Tibial artery (tissue), 4 donors: Measurements from ENCODE around the gene MYBL2.

Source experiments
- DNase-seq, 2 donors: peaks; one replicate each; pipeline ENCODE4 v3.0.0-alpha.2; 2019
- H3K27ac ChIP-seq, 2 donors: fragments of 200-600 bp; sonication (generic) in 1 of 2; 1 replicate in 1 of 2; 2 replicates in 1 of 2; pipeline ENCODE4 v1.5.1; 2018 to 2019; ENCODE audit warnings: mild to moderate bottlenecking in 1 of 2
- H3K27me3 ChIP-seq, 2 donors: fragments of 200-600 bp; sonication (generic) in 1 of 2; one replicate each; pipeline versions ENCODE4 v1.5.1 to v1.6.0; 2016 to 2019
- H3K36me3 ChIP-seq, 3 donors: fragments of 200-600 bp; sonication (generic) in 2 of 3; one replicate each; pipeline ENCODE4 v1.5.1; 2016 to 2019; ENCODE audit warnings: mild to moderate bottlenecking in 2 of 3
- H3K4me1 ChIP-seq, 4 donors: fragments of 200-600 bp; sonication (generic) in 2 of 4; 1 replicate in 3 of 4; 2 replicates in 1 of 4; pipeline ENCODE4 v1.5.1; 2016 to 2019
- H3K4me3 ChIP-seq, 2 donors: fragments of 200-600 bp; sonication (generic) in 1 of 2; 1 replicate in 1 of 2; 2 replicates in 1 of 2; pipeline ENCODE4 v1.5.1; 2018 to 2019; ENCODE audit warnings: mild to moderate bottlenecking in 2 of 2
- H3K9me3 ChIP-seq, 3 donors: fragments of 200-600 bp; sonication (generic) in 1 of 3; one replicate each; pipeline ENCODE4 v1.5.1; 2016 to 2019
- CTCF ChIP-seq, 2 experiments: fragments of 200-600 bp in 1 of 2; fragments of 450-650 bp in 1 of 2; IDR thresholded peaks; one replicate each; pipeline ENCODE4 v1.5.1; 2017 to 2019; ENCODE audit warnings: antibody characterized with exemption in 2 of 2, mild to moderate bottlenecking in 1 of 2, moderate library complexity in 1 of 2
- intact Hi-C: fragments of 100-400 bp; cut with DNase I; formaldehyde crosslinking; loops from one replicate; pipeline ENCODE4 v1.15.0; 2023; ENCODE audit warnings: low total_unique reads

MYBL2 gene

GRCh38 chr20:43680981-43681380 is 14.1 kb downstream of the MYBL2 start:
- DNase-seq, result no peak
- no peak overlapping the region for H3K27ac ChIP-seq
- H3K27me3 ChIP-seq, result no peaks in the 10 kb centered on the region
- no peaks in the 10 kb centered on the region for H3K4me1 ChIP-seq
- no peaks in the 10 kb centered on the region for H3K36me3 ChIP-seq
- TF ChIP-seq CTCF (IDR thresholded peaks at IDR 0.05), result no peak
- intact Hi-C loops, result no loop called here
- no peak overlapping the region for H3K4me3 ChIP-seq
- H3K9me3 ChIP-seq, result no peaks in the 10 kb centered on the region

DNA sequence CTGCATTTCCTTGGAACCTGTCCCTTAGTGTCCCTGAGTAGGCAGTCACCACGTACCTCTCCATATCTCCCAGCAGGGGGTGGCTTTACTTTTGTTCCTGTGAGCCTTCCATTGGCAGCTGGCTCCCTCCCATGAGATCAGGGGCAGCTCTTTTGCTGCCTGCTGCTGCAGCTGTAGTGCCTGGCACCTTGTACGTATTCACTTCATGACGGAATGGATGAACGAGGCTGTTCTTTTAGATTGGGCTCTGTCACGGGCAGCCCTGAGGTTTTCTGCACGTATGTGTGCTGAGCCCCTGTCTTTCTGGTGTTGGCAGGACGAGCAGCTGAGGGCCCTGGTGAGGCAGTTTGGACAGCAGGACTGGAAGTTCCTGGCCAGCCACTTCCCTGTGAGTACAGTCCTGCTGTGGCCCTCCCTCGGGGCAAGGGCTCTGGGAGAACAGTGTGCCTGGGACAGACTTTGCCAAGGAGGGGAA is 14.6 kb downstream of the MYBL2 start:
- intact Hi-C loops, result no loop called here
- Histone ChIP-seq H3K9me3 (no peaks in the 10 kb centered on the region), H3K27me3 (no peaks in the 10 kb centered on the region), H3K27ac (no peak overlapping the region), H3K4me3 (no peak overlapping the region), H3K4me1 (no peaks in the 10 kb centered on the region), H3K36me3 (no peaks in the 10 kb centered on the region)
- no peak for TF ChIP-seq CTCF (IDR thresholded peaks at IDR 0.05)
- DNase-seq, result no peak

DNA sequence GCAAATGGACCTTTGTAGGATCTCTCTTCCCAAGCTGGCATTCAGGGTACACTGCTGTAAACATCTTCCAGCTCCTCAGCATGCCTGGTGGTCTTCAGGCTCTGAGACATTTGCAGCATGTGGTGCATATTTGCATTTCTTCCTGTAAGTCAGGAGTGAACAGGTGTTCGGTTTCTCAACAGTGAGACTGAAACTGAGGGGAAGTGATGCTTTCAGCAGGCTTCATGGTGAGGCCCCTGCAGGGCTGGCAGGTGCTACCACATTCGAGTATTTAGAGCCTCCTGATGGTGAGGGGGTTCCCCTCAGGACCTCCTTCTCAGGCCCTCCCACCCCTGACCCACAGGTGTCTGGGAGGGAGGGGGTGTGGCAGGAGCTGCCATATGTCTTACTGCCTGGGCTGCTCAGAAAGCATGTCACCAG is 15.1 kb downstream of the MYBL2 start:
- Histone ChIP-seq H3K4me3 (no peak overlapping the region), H3K27me3 (no peaks in the 10 kb centered on the region), H3K9me3 (no peaks in the 10 kb centered on the region), H3K27ac (no peak overlapping the region), H3K4me1 (no peaks in the 10 kb centered on the region), H3K36me3 (no peaks in the 10 kb centered on the region)
- intact Hi-C loops, result no loop called here
- no peak for TF ChIP-seq CTCF (IDR thresholded peaks at IDR 0.05)
- DNase-seq, result no peak

DNA sequence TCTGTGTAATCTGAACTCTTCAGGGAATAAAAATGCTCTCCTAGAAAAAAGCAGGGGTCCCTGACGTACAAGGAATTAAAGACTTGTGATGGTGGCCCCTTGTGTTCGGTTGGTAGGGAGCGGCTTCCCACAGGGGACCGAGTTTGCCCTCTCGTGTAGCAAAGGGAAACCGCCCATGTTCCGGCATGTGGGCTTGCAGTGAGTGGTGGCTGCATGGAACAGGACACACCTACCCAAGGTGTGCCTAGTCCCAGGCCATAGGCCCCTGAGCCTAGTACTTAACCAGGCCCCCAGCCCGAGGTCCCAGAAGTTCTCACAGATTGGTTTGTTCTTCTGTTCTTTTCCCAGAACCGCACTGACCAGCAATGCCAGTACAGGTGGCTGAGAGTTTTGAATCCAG is 15.5 kb downstream of the MYBL2 start:
- DNase-seq, result no peak
- no peaks in the 10 kb centered on the region for H3K9me3 ChIP-seq
- H3K27ac ChIP-seq, result no peak overlapping the region

GRCh38 chr20:43686820-43687219 is 19.9 kb downstream of the MYBL2 start:
- intact Hi-C loops, result no loop called here
- no peak for TF ChIP-seq CTCF (IDR thresholded peaks at IDR 0.05)
- Histone ChIP-seq H3K4me1 (no peaks in the 10 kb centered on the region), H3K9me3 (no peaks in the 10 kb centered on the region), H3K36me3 (no peaks in the 10 kb centered on the region), H3K4me3 (no peak overlapping the region), H3K27me3 (no peaks in the 10 kb centered on the region), H3K27ac (no peak overlapping the region)
- no peak for DNase-seq

More for the DNA sequence above, 15.5 kb downstream of the MYBL2 start:
- H3K36me3 ChIP-seq, result no peaks in the 10 kb centered on the region
- TF ChIP-seq CTCF (IDR thresholded peaks at IDR 0.05), result no peak
- intact Hi-C loops, result no loop called here
- no peaks in the 10 kb centered on the region for H3K4me1 ChIP-seq
- H3K27me3 ChIP-seq, result no peaks in the 10 kb centered on the region
- no peak overlapping the region for H3K4me3 ChIP-seq

DNA sequence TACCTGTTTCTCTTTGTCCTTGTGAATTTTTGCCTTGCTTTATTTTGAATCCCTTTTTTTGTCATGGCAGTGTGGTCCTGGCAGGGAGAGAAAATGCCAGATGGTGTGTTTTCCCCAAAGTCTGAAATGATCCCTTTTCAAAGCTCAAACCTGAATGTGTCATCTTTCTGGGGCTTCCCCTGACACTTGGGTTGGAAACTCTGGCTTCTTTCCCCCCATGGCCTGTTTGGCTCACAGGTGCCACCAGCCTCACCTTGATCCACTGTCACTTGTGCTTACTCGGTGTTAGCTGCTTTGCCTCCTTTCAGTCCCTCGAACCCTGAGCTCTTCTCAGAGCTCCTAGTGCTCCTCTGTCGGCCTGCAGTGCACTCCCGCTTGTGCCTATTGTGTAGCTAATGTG is 22.3 kb downstream of the MYBL2 start:
- intact Hi-C loops, result no loop called here
- H3K27ac ChIP-seq, result no peak overlapping the region
- H3K9me3 ChIP-seq, result no peaks in the 10 kb centered on the region
- H3K4me1 ChIP-seq, result no peaks in the 10 kb centered on the region
- no peak overlapping the region for H3K4me3 ChIP-seq
- no peak for TF ChIP-seq CTCF (IDR thresholded peaks at IDR 0.05)
- H3K36me3 ChIP-seq, result no peaks in the 10 kb centered on the region
- no peak for DNase-seq
- H3K27me3 ChIP-seq, result no peaks in the 10 kb centered on the region
